Right forelimb (tissue), 1 donor: ENCODE measurements around the gene ZDHHC12.

Experiments
- DNase-seq: peaks from one replicate; pipeline ENCODE4 v3.0.0-alpha.2; 2018

Gene ZDHHC12

GRCh38 chr9:128729766-128730517, 6.0 kb upstream of the ZDHHC12 start:
- no peak for DNase-seq

- DNase-seq = no peak
Observed at GRCh38 chr9:128729302-128729701, 5.4 kb upstream of the ZDHHC12 start.

GRCh38 chr9:128728298-128728697, 4.4 kb upstream of the ZDHHC12 start:
- DNase-seq = no peak

- DNase-seq = no peak
Observed at GRCh38 chr9:128727640-128728248, 3.8 kb upstream of the ZDHHC12 start.

- no peak for DNase-seq
Observed at GRCh38 chr9:128724744-128725211, 851 bp upstream of the ZDHHC12 start.

GRCh38 chr9:128723352-128723865, 518 bp downstream of the ZDHHC12 start:
- DNase-seq = no peak

- DNase-seq = no peak
Observed at GRCh38 chr9:128722380-128723351, 1.3 kb downstream of the ZDHHC12 start.

GRCh38 chr9:128721487-128722010, 2.4 kb downstream of the ZDHHC12 start:
- DNase-seq = no peak

GRCh38 chr9:128720841-128721486, 3.0 kb downstream of the ZDHHC12 start:
- DNase-seq = no peak

- no peak for DNase-seq
Observed at GRCh38 chr9:128719919-128720605, 3.9 kb downstream of the ZDHHC12 start.

- DNase-seq = no peak
Observed at GRCh38 chr9:128718475-128718874, 5.5 kb downstream of the ZDHHC12 start.

GRCh38 chr9:128718047-128718446, 5.9 kb downstream of the ZDHHC12 start:
- no peak for DNase-seq

GRCh38 chr9:128716581-128717254, 7.2 kb downstream of the ZDHHC12 start:
- DNase-seq = no peak

GRCh38 chr9:128715436-128715750, 8.5 kb downstream of the ZDHHC12 start:
- no peak for DNase-seq

GRCh38 chr9:128714586-128715435, 9.1 kb downstream of the ZDHHC12 start:
- no peak for DNase-seq

GRCh38 chr9:128713941-128714573, 9.9 kb downstream of the ZDHHC12 start:
- DNase-seq = no peak

GRCh38 chr9:128713411-128713780, 10.5 kb downstream of the ZDHHC12 start:
- DNase-seq = no peak

GRCh38 chr9:128712451-128713410, 11.2 kb downstream of the ZDHHC12 start:
- no peak for DNase-seq

GRCh38 chr9:128707446-128707845, 16.5 kb downstream of the ZDHHC12 start:
- no peak for DNase-seq
